Measurements from ENCODE around the gene ERC1. TPM values are rescaled to one million over a fixed set of nuclear protein-coding genes. Genes with fewer than 3 reads are reported as not detected.

Gene ERC1
- total and polyA plus RNA-seq, 2 donors (not counting 3 experiments of a cell fraction or from before 2014, with no cell fraction given) = 11.7 to 66.1 TPM

- no peaks in the 10 kb centered on the region for H3K36me3 ChIP-seq (ENCODE audit: control insufficient read depth in 2 of 2, extremely low read depth in 1 of 2, insufficient read depth in 2 of 2, low read length in 2 of 2)
- H3K9me1 ChIP-seq (replicated peaks; ENCODE audit: control insufficient read depth, extremely low read depth, insufficient read depth, low read length) = no peaks in the 10 kb centered on the region
- H3K27ac ChIP-seq (ENCODE audit: insufficient read depth, low read depth, low read length) = no peak overlapping the region
- H3K4me3 ChIP-seq (replicated peaks in 1 of 3; ENCODE audit: insufficient read depth in 1 of 3, low read depth in 1 of 3, low read length in 3 of 3) = no peak overlapping the region
- H4K20me1 ChIP-seq (replicated peaks; ENCODE audit: control insufficient read depth, extremely low read depth, insufficient read depth, low read length) = no peaks in the 10 kb centered on the region
- no peak overlapping the region for H3K4me2 ChIP-seq (ENCODE audit: insufficient read depth, low read length)
- intact Hi-C loops (cut with micrococcal nuclease) (no loop called here), dilution Hi-C loops (cut with MboI; ENCODE audit: extremely low pct_ligation_motif_present, low sequenced_read_pairs) (no loop called here)
- FAIRE-seq = no peak
- no peaks in the 10 kb centered on the region for H3K27me3 ChIP-seq (ENCODE audit: control insufficient read depth in 2 of 2, insufficient read depth in 2 of 2, low read length in 2 of 2)
- no peaks in the 10 kb centered on the region for H3K4me1 ChIP-seq (ENCODE audit: control insufficient read depth, extremely low read depth, insufficient read depth, low read length)
- H3K79me2 ChIP-seq (ENCODE audit: control insufficient read depth, insufficient read depth, low read length) = no peaks in the 10 kb centered on the region
- ChIA-PET POLR2A (no interaction called here), CTCF (interaction anchor here (1.6 kb wide), 1 partner anchor 8 kb away, joined by 4 read pairs; no protein-coding TSS in a partner anchor)
- DNase-seq (ENCODE audit: low read depth, low spot score) = no peak
- H2AFZ ChIP-seq (ENCODE audit: low read depth, low read length) = no peak overlapping the region
- no TSS peak for BruUV-seq (replicated peaks)
- no peak for TF ChIP-seq CTCF (IDR thresholded peaks at IDR 0.05; ENCODE audit: extremely low read depth in 1 of 2, insufficient read depth in 1 of 2, low read depth in 1 of 2, low read length in 2 of 2)
- no peak for TF ChIP-seq FOS (IDR thresholded peaks at IDR 0.05; ENCODE audit: borderline replicate concordance, insufficient read depth, low read length)
- TF ChIP-seq EZH2 (IDR thresholded peaks at IDR 0.05; ENCODE audit: borderline replicate concordance, low read depth, low read length, severe bottlenecking) = no peak
- no peak for TF ChIP-seq JUN (IDR thresholded peaks at IDR 0.05; ENCODE audit: borderline replicate concordance, insufficient read depth, insufficient read length, low read depth)
- TF ChIP-seq POLR2AphosphoS5 (IDR thresholded peaks at IDR 0.05; ENCODE audit: insufficient read depth, low read depth, low read length) = no peak
- TF ChIP-seq, protein P1, sequence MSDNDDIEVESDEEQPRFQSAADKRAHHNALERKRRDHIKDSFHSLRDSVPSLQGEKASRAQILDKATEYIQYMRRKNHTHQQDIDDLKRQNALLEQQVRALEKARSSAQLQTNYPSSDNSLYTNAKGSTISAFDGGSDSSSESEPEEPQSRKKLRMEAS (IDR thresholded peaks at IDR 0.05; ENCODE audit: insufficient read depth, insufficient read length) = no peak
- TF ChIP-seq POLR2A (IDR thresholded peaks at IDR 0.05; ENCODE audit: low read depth, low read length) = no peak
- no peak for TF ChIP-seq GATA2 (IDR thresholded peaks at IDR 0.05; ENCODE audit: insufficient read depth, insufficient read length, low read depth, low read length)
- TF ChIP-seq MYC (IDR thresholded peaks at IDR 0.05; ENCODE audit: low read depth, low read length) = no peak
- no peaks in the 10 kb centered on the region for H3K9me3 ChIP-seq (replicated peaks; ENCODE audit: control insufficient read depth, insufficient read depth, low read length)
- no peak overlapping the region for H3K9ac ChIP-seq (replicated peaks; ENCODE audit: extremely low read depth, insufficient read depth, low read length)
These were observed 371.2 kb downstream of the ERC1 start for GRCh38 chr12:1362143-1362662.
